HG03139 (cell line): ENCODE data around the gene VAV2.
"Not testable (repeated sequence)": the region's sequence is repeated elsewhere in the genome, so short reads cannot be mapped to it uniquely, and the experiment has no call there.

ENCODE experiments used
- ATAC-seq: cut with Tn5 transposase; IDR thresholded peaks from one replicate; pipeline ENCODE4 v1.9.1; 2021; ENCODE audit not compliant: unreplicated experiment

Gene VAV2

DNA sequence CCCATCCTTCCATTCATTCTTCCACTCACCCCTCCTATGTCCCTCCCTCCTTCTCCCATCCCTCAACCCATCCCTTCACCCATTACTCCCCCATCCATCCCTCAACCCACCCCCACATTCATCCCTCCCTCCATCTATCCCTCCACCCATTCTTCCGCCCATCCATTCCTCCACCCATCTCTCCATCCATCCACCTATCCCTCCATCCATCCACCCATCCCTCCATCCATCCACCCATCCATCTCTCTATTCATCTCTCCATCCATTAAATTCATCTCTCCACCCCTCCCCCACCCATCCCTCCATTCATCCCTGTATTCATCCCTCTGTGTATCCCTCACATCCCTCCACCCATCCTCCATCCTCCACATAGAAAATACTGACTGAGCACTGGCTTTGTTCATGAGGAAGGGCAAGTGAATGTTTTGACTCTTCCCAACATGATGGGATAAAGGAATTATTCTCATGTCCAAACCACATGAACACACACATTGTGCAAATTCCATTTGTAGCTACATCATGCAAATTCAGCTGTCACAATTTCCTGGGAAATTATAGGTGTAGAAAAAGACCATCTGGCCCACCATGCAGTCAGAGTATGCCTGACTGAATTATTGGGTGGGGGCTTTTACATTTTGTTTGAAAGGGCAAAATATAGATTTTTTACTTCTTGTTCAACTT, 6.9 kb upstream of the VAV2 start:
- no peak for ATAC-seq

DNA sequence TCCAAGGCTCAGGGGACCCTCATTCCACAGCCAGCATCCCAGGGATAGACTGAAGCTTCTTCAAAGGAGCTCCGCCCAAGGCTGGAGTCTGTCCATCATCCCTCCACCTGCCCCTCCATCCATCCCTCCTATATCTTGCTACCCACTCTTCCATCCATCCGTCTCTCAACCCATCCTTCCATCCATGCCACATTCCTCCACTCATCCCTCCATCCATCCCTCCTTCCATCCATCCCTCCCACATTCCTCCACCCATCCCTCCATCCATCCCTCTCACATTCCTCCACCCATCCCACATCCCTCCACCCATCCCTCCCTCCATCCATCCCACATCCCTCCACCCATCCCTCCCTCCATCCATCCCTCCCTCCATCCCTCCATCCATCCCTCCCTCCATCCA, 5.5 kb upstream of the VAV2 start:
- no peak for ATAC-seq

DNA sequence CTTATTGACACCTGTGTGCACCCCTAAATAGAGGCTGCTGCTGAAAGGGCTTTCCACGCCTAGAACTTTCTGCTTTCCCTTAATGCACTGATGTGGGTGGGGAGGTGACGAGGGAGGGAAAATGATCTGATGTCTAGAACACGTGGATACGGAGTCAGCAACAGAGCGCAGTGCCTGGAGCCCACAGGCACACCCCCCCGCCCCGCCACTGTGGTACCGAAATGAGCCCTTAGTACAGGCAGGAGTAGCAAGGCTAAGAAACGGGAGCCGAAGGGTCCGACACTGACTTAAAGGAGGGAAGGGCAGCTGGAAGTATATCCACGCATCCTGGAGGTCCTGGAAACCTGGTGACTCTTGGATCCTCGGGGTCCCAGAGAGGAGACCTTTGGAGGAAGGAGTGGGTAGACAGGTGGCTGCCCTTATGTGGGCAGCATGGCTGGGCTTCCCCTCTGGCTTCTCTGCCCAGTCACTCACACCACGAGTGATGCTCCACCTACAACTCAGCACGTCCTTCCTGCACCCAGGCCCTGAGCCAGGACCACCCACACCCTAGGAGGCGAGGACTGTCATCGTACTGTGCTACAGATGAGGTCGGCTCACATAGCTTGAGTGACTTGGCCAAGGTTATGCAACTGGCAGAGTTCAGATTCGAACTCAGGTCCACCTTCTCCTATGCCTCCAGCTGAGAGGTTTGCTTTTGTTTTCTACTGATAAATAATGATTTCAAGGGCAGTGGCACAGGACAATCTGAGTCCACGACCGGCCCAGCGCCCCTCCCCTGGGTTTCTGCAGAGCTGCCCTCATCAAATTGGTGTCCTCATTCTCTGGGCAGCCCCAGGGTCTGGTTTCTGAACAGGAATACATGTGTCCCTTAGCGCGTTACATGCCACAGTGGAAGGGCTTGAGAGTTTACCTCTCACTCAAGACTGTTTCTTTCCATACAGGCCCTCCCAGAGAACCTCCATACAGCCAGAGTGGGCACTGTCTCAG, 4.7 kb upstream of the VAV2 start:
- no peak for ATAC-seq

DNA sequence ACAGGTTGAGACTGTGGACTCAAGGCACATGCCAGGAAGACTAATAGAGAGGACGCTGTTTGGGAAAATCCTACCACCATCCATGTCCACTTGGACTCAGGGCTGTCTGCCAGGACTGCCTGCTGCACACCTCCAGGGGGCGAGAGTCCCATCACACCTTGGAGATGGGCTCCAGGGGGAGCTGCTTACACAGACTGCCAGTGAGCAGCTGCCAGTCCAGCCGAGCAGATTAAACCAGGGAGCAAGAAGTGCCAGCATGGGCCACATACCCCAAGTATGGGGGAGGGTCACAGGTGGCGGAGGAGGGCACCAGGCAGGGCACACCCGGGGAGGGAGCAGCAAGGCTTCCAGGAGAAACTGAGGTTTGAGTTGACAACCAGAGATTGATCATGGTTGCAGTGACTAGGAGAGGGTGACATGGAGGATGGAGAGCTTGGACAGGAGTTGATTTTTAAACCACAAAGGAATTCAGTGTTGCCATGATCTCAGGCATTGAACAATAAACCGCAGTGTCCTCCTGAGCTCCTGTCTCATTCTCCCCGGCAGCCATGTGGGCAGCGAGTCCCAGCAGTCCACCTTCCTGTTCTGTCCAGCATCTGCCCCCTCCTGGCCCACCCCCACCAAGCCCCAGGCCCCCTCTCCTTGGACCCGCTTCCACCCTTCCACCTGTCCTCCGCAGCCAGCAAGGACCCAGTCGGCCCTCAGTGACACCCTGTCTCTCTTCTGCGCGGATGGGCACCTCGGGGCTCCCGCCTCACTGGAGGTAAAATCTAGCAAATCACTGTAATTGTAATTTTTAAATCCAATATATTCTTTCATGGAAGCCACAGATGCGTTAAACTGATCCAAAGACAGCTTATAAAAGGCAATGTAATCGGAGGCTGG, 3.1 kb upstream of the VAV2 start:
- ATAC-seq: no peak

DNA sequence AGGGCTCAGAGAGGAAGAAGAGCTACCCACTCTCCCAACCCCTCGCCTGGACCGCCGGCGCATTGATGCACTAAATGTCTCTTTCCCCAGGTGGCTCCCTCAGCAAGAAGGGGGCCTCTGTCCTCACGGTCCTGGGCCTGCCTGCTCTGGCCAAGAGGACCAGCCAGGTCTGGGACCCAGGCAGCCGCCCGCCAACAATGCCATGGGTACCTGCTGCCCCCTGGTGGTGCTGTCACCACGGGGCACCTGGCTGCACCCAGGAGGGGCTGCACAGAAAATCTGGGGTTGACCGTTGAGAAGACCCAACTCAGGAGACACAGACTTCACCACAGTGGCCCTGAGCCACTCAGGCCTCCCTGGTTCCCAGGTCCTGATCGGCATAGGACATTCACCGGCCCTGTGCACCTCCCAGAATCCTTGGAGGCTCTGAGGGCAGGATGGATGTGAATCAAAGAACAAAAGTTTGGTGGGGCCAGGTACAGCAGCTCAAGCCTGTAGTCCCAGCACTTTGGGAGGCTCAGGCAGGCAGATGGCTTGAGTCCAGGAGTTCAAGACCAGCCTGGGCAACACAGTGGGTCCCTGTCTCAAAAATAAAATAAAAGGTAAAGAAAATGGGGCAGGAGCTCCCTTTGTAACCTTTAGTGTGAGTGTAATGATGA, 2.4 kb upstream of the VAV2 start:
- no peak for ATAC-seq

GRCh38 chr9:133993635-133994253, 1.6 kb upstream of the VAV2 start:
- ATAC-seq: no peak

DNA sequence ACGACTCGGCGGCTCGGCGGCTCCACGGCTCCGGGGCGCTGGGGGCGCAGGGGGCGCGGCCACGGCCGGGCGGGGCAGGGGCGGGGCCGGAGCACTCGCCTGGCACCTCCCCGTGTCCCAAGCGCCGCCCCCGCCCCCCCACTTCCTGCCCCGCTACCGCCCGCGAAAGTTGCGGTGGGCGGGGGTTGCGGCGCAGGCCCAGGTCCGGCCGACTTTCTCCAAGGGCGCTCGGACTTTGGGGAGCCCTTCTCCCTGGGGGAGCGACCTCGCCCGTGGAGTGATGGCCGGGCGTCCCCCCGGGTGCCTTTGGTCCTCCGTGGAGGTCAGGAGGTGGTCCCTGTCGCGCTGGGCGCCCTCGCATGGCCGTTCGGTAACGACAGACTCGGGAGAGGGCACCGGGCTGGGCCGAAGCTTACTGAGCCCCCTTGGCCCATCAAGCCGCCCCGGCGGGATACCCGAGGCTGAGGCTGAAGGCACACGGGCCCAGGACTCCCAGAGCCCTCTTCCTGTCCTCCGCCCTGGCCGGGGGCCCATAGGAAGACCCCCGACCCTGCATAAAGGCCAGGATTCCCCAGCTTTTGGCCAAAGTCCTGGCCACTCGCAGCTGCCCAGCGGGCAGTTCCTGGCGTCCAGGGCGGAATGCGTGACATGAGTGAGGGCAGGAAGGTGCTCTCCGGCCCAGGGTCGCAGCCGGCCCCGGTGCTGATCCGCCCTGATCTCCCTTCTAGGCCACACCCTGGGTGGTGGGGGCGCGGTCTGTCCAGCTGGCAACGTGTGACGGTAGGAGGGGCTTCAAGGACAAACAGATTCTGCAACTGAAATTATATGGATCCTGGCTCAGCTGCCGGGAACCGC, 883 bp upstream of the VAV2 start:
- ATAC-seq: peak; percentile 38

GRCh38 chr9:133991214-133991921, 756 bp downstream of the VAV2 start:
- no peak for ATAC-seq

GRCh38 chr9:133990366-133991213, 1.5 kb downstream of the VAV2 start:
- no peak for ATAC-seq

DNA sequence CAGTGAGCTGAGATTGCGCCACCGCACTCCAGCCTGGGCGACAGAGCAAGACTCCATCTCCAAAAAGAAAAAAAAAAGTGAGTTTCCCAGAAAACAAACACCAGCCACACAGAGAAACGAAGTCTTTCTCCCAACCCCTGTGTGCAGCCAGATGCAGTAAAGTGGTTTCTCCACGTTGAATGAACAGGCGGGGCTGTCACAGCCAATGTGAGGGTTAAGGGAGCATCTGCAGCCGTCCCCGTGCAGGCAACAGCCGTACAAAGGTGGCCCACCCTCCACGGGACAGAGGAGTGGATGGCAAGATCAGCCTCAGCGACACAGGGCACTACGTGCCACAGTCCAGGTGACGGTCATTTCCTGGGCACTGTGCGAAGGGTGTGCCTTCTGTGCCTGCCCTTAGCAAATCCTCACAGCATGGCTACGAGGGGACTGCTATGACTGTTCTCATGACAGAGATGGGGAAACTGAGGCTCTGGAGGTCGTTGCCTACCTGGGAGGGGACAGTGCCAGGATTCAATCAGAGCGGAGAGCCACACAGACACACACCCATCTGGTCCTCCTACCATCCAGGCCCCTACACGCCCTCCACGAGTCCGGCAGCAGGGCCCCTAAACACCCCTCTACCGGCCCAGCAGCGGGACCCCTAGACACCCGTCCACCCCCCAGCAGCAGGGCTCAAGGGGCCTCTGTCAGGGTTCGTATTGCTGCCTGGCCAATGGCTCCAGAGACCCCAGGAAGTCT, 2.3 kb downstream of the VAV2 start:
- ATAC-seq: no peak

GRCh38 chr9:133988771-133989170, 3.4 kb downstream of the VAV2 start:
- ATAC-seq: not testable (repeated sequence)

DNA sequence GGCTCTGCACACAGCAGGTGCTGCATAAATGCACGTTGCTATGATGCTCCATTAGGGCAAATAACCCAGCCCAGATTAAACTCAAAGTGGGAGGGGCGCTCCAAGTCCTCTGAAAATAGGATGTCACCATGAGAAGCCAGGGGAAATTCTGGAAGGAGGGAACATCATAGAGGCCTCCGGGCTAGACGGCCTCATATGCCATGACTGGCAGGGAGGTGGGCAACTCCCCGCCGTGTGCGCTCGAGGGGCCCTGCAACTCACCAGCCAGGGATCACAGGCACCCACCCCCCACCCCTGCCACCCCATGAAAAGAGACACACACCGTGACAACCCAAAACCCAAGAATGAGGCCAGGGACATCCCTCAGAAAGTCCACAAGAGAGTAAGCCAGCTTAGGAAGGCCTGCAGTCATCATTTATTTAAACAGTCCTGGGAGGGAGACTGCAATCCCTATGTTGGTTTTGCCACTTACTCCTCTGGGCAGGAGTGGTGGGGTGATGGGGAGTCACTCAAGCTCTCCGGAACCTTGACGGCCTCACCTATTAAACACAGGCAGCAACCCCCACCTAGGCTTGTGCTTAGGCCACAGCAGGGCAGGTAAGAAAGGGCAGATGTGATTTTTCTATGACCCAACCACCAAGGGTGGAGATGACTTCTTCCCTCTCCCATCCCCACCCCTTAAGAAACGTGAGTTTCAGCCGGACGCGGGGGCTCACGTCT, 4.0 kb downstream of the VAV2 start:
- ATAC-seq: no peak

GRCh38 chr9:133987446-133987788, 4.7 kb downstream of the VAV2 start:
- no peak for ATAC-seq

GRCh38 chr9:133986774-133987445, 5.2 kb downstream of the VAV2 start:
- ATAC-seq: no peak

GRCh38 chr9:133986061-133986460, 6.1 kb downstream of the VAV2 start:
- ATAC-seq: no peak
